G401 (cell line): ENCODE measurements around the gene TRIM54. TPM values are rescaled to one million over a fixed set of nuclear protein-coding genes. Genes with fewer than 3 reads are reported as not detected.
"Not testable (repeated sequence)": the region's sequence is repeated elsewhere in the genome, so short reads cannot be mapped to it uniquely, and the experiment has no call there.

Experiments used
- DNase-seq: peaks from one replicate; pipeline ENCODE4 v3.0.0-alpha.2; 2015; ENCODE audit warnings: low spot score
- in situ Hi-C: cut with HindIII; loops from 2 replicates; pipeline ENCODE4 v1.10.0; 2016; ENCODE audit warnings: low sequenced_read_pairs, mixed read lengths
- total RNA-seq: library from RNA; depleted of rRNA; stranded (reverse); fragments of >200 nt; shearing (Covaris generic); gene quantifications from 2 replicates; pipeline ENCODE4 v1.2.3, GENCODE V29; 2014

TRIM54 gene
- total RNA-seq, 1 experiment from 2014 or later: not detected

- in situ Hi-C loops: no loop called here
- DNase-seq: no peak
Observed at GRCh38 chr2:27275211-27276150, 6.7 kb upstream of the TRIM54 start, which contains the start of gene DNAJC5G. Gene DNAJC5G (plus strand): TSS chr2:27275433. CDS start chr2:27276729, 1,296 bp downstream.

- in situ Hi-C loops: no loop called here
- no peak for DNase-seq
Observed at GRCh38 chr2:27278010-27278409, 4.2 kb upstream of the TRIM54 start.

DNA sequence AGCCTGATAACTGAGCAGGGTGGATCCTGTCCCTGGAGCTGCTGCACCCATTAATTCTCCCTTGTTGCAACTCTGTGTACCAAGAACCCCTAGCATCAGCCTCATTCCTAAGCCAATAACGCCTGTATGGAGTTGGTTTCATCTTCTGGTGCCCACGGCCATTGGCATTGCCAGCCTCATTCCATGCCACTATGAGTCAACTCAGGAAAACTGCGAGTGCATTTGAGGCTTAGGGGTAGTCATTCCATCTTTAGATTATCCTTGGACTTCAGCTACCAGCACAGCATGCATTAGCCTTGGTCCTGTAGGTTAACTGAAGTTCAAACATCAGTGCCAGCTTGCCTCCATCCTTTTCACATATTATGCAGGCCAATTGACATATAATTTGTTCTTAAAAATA, 1.4 kb upstream of the TRIM54 start:
- no peak for DNase-seq
- in situ Hi-C loops: no loop called here

GRCh38 chr2:27281442-27281841, 787 bp upstream of the TRIM54 start:
- DNase-seq: no peak

DNA sequence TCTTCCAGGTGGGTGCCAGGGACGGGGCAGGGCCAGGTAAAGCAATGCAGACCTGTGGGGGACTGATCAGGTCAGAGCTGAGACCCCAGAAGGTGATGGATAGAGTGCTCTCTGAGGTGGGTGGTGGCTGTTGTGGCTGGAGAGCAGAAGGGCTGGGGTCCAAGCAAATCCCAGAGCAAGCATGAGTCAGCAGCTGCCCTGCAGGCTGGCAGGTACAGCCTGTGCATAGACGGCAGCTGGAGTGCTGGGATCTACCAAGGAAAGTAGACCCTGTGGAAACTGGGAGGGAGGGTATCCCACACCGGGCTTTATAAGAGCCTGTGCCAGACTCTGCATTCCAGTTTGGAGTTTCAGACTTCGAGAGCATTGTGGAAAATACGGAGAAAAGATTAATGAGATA, 663 bp downstream of the TRIM54 start:
- no peak for DNase-seq
- in situ Hi-C loops: no loop called here

More at GRCh38 chr2:27281442-27281841, 787 bp upstream of the TRIM54 start:
- in situ Hi-C loops: no loop called here

GRCh38 chr2:27284996-27285395, 2.8 kb downstream of the TRIM54 start:
- in situ Hi-C loops: no loop called here

GRCh38 chr2:27285481-27285880, 3.3 kb downstream of the TRIM54 start:
- DNase-seq: no peak
- in situ Hi-C loops: no loop called here

More at GRCh38 chr2:27284996-27285395, 2.8 kb downstream of the TRIM54 start:
- DNase-seq: no peak

GRCh38 chr2:27288610-27289009, 6.4 kb downstream of the TRIM54 start:
- DNase-seq: no peak
- in situ Hi-C loops: no loop called here

DNA sequence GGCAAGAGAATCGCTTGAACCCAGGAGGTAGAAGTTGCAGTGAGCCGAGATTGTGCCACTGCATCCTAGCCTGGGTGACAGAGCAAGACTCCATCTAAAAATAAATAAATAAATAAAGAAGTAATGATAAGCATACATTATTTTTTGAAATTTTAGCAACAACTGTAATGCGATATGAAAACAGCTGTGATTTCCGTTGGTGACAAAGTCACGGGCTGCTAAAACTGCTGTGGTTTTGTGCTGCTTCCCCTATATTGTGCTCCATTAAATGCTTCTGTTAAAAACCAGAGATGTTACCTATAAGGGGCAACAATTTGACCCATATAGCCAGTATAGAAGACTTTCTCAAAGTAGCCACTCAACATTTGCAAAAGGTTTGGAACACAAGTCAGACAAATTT, 8.3 kb downstream of the TRIM54 start:
- DNase-seq: no peak
- in situ Hi-C loops: no loop called here

- in situ Hi-C loops: no loop called here
- no peak for DNase-seq
Observed at GRCh38 chr2:27291865-27292264, 9.6 kb downstream of the TRIM54 start.

- no peak for DNase-seq
- in situ Hi-C loops: no loop called here
Observed at GRCh38 chr2:27294928-27295327, 12.7 kb downstream of the TRIM54 start.

DNA sequence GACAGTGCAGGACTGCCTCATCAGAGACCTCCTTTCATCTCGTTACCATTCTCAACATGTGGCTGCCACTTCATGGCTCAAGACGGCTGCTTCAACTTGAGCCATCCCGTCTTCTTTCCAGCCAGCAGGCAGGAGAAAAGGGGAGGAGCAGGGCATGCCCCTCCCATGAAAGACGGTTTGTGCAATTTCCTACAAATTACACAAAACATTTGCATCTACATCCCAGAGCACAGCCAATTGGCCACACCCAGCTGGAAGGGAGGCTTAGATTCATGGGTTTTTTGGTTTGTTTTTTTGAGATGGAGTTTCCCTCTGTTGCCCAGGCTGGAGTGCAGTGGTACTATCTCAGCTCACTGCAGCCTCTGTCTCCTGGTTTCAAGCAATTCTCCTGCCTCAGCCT, 14.3 kb downstream of the TRIM54 start:
- no peak for DNase-seq
- in situ Hi-C loops: no loop called here

DNA sequence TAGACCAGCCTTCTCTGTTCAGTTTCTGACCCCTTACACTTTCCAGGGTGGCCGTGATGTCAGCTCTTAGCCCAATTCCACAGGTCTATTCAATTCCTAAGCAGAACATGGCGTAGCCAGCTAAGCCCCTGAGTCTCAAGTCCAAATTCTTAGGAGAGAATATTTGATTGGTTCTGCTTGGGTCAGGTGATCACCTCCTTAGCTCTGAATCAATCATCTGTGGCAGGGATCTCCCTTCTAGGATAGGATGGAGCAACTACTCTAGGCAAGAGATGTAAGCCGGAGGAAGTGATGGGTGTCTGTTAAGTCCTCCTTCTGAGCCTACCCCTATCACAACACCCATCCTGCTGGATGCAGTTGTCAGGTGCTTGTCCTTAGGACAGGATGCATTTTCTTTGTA, 15.0 kb downstream of the TRIM54 start:
- DNase-seq: no peak
- in situ Hi-C loops: no loop called here

DNA sequence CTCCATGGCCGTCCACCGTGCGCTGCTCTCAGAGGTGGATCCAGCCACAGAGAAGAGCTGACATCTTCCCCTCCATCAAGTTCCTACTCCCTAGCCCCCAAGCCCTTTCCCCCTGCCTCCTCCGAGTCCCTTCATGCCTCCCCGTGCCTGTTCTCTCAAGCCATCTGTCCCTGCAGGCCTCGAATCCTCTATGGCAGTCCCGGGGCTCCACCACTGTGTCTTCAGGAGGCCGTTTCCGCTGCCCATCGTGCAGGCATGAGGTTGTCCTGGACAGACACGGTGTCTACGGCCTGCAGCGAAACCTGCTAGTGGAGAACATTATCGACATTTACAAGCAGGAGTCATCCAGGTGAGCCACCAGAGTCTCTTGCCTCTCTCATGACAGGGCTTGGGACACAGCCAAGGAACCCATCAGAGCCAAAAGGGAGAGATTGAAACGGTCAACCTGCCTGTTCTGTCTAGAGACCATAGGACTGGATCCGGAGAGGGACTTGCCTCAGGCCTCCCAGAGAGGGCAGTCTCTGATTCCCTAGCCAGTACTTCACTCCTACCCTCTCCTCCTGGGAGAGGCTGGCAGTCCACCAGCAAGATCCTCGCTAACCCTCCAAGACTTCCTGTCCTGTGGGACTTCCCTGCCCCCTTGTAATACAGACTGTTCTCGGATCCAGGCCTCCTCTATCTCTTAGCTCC, 16.3 kb downstream of the TRIM54 start:
- DNase-seq: no peak
- in situ Hi-C loops: no loop called here

GRCh38 chr2:27300606-27301005, 18.4 kb downstream of the TRIM54 start:
- in situ Hi-C loops, DNase-seq: not testable (repeated sequence)

DNA sequence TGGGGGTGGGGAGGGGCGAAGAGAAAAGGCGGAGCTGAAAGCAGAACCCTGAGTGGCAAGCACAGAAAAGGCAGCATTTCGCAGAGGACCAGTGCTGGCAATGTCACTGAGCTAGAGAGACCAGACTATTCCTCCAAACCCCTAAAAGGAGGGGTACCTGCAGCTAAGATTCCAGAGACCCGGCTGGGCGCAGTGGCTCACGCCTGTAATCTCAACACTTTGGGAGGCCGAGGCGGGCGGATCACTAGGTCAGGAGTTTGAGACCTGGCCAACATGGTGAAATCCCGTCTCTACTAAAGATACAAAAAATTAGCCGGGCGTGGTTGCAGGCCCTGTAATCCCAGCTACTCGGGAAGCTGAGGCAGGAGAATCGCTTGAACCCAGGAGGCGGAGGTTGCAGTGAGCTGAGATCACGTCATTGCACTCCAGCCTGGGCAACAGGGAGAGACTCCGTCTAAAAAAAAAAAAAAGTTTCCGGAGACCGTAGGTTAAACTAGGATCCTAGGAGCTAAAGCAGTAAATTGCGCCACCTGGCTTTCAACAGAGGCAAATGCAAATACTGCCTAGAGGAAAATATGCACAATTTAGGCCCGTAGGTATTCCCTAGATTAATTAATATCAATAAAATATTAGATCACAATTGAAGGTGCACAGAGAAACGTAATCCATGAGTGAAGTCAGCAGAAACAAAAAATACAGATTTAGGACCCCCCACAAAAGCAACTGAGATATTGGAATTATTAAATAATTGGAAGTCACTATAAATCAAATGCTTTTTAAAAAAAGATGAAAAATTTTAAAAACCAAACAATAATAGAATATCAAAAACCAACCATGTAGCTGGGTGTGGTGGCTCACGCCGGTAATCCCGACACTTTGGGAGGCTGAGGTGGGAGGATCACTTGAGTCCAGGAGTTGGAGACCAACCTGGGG, 21.1 kb downstream of the TRIM54 start:
- DNase-seq: peak; percentile 69
- in situ Hi-C loops: no loop called here

GRCh38 chr2:27304488-27305240, 22.4 kb downstream of the TRIM54 start:
- in situ Hi-C loops: no loop called here
- DNase-seq: no peak

GRCh38 chr2:27305516-27305915, 23.3 kb downstream of the TRIM54 start:
- DNase-seq: no peak
- in situ Hi-C loops: no loop called here

DNA sequence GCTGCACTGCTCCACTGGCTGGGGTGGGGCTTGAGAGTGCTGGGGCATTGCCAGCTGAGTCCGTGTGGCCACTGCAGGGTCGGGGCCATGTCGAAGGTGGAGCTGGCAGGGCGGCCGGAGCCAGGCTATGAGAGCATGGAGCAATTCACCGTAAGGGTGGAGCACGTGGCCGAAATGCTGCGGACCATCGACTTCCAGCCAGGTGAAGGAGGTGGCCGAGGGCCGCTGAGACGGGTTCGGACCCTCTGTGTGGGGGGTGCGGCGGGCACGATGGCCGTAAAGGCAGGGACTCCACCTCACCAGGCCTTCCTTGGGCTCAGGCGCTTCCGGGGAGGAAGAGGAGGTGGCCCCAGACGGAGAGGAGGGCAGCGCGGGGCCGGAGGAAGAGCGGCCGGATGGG, 23.9 kb downstream of the TRIM54 start:
- no peak for DNase-seq
- in situ Hi-C loops: no loop called here
